NCI-H524 treated with DMSO at 0.1 percent for 48 hours (cell line): Measurements from ENCODE around the gene CST3.
"Not testable (repeated sequence)": the region's sequence is repeated elsewhere in the genome, so short reads cannot be mapped to it uniquely, and the experiment has no call there.

Source experiments
- DNase-seq: peaks from one replicate; lab custom pipeline; 2025; lab: John Stamatoyannopoulos, UW

CST3 gene

DNA sequence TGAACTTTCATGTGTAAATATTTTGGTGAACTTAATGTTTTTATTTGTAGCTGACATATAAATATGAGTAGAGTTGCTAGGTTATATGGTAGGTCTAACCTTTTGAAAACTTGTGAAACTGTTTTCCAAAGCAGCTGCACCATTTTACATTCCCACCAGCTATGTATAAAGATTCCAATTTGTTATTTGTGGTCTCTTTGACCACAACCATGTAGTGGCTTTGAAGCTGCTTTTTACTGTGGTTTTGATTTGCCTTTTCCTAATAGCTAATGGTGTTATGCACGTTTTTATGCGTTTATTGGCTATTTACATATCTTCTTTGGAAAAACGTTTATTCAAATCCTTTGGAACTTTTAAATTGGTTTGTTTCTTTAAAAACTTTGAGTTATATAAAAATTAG lies 10.3 kb downstream of the CST3 start:
- DNase-seq, result no peak

GRCh38 chr20:23626040-23626620 lies 11.6 kb downstream of the CST3 start:
- no peak for DNase-seq

DNA sequence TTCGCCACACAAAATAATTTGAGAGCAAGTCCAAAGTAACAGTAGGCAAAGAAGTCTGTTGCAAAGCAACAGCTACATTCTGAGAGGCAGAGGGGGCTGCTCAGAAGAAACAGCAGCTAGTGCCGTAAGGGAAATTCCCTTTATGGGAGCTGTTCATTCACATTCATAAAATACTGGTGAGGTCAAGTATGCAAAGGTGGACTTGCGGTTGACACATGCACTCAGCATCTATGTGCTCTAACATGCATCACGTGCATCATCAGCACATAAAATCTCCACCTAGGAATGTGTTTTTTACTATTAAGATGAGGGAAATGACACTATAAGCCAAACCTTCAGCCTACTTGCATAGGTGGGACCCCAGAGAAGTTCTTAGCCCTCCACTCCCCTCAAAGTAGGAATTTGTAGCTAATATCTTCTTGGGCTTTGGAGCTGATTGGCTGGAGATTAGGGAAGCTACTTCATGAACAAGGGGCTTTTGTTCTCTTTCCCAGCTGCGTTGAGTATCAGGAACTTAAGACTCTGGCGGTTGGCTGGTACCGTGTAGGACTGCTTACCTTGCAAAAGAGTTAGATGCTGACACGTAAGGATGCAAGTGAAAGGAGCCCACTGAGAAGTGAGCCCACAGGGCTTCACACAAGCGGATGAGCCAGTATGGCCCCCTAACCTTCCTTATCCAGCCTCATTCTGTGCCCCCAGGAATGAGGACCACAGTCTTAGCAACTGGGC lies 12.4 kb downstream of the CST3 start:
- no peak for DNase-seq

- DNase-seq, result no peak
These were observed 13.4 kb downstream of the CST3 start for GRCh38 chr20:23624324-23624691.

DNA sequence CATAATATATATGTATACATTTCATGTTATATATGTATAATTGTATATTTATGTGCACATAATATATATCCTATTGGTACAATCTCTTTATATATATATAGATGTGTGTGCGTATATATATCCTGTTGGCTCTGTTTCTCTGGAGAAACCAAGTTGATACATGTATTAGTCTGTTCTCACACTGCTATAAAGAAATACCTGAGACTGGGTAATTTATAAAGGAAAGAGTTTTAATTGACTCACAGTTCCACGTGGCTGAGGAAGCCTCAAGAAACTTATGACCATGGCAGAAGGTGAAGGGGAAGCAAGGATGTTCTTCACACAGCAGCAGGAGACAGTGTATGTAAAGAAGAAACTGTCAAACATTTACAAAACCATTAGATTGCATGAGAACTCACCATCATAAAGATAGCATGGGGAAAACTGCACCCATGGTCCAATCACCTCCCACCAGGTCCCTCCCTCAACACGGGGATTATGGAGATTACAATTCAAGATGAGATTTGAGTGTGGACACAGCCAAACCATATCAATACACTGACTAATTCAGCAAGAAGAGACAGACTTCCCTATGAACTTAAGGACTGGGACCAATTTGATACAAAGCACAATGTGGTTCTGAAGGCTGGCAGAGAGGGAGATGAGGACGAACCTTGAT lies 14.0 kb downstream of the CST3 start:
- DNase-seq, result no peak

DNA sequence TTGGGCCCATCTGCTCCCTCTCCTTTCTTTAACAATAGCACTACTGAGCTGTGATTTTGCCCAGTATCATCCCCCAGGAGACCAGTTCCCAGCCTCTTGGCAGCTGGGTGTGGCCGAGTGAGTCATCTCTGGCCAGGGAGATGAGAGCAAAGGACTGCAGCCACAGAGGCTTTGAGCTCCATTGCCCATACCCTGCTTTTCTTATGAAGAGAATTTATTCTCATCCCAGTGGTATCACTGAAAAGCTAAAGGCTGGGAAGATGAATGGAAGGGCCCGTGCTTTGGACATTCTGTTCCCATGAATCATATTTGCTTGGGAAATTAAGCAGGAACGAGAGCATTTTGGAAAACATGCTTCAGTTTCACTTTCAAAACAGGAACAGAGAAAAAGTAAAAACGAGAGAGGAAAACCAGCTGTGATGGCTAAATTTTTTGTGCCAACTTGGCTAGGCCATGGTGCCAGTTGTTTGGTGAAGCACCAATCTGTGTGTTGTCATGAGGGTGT lies 14.9 kb downstream of the CST3 start:
- no peak for DNase-seq

- DNase-seq, result not testable (repeated sequence)
These were observed 15.4 kb downstream of the CST3 start for GRCh38 chr20:23622401-23622800.

DNA sequence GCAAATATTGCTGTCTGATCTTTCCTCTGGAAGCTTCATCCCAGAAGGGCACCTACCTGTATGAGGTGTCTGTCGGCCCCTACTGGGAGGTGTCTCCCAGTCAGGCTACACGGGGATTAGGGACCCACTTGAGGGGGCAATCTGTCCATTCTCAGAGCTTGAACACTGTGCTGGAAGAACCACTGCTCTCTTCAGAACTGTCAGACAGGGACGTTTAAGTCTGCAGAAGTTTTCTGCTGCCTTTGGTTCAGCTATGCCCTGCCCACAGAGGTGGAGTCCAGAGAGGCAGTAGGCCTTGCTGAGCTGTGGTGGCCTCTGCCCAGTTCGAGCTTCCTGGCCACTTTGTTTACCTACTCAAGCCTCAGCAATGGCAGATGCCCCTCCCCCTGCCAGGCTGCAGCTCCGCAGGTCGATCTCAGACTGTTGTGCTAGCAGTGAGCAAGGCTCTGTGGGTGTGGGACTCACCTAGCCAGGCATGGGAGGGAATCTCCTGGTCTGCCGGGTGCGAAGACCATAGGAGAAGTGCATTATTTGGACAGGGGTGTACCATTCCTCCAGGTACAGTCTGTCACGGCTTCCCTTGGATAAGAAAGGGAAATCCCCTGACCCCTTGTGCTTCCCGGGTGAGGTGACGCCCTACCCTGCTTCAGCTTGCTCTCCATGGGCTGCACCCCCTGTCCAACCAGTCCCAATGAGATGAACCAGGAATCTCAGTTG lies 16.9 kb downstream of the CST3 start:
- DNase-seq, result not testable (repeated sequence)

DNA sequence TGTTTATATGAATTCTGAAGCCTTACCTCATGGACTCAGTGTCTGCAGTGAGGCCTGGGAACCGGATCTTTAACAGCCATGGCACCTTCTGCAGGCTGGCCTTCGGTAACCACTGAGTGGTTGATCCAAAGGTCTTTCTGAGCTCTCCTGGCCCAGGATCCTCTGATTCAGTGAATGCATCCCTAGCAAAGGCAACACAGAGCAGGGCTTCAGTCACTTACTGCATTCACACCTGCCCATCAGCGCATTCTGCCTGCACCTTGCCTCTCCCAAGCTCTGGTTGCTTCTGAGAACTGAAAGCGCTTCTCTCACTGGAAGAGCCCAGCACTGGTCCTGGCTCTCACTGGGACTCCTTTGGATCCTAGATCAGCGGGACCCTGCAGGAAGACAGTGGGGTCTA lies 23.6 kb downstream of the CST3 start:
- DNase-seq, result no peak

- no peak for DNase-seq
These were observed 24.1 kb downstream of the CST3 start for GRCh38 chr20:23613676-23614075.

GRCh38 chr20:23612396-23612795 lies 25.4 kb downstream of the CST3 start:
- no peak for DNase-seq

DNA sequence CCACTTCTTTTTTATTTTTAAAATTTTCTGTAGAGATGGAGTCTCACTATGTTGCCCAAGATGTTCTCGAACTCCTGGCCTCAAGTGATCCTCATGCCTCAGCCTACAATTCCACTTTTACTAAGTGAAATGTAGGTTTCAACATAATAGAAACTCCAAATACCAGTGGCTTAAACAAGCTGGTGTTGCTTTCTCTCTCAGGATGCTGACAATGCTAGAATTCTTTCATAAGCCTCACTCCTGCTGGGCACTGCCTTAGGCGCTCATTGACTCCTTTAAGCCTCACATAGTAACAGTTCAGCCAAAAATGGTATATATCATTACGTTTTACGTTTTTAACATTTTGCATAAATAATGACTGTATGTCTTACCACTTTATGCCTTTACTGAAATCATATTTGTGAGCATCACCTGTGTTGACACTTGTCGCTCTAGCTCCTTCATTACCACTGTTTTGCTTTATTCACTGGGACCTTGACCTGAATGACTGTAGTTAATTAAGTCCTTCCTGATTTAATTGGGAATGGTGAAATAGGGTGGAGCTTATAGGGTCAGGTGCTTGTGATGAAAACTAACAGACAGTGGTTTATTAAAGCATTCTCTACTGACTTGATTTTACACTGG lies 28.2 kb downstream of the CST3 start:
- no peak for DNase-seq

DNA sequence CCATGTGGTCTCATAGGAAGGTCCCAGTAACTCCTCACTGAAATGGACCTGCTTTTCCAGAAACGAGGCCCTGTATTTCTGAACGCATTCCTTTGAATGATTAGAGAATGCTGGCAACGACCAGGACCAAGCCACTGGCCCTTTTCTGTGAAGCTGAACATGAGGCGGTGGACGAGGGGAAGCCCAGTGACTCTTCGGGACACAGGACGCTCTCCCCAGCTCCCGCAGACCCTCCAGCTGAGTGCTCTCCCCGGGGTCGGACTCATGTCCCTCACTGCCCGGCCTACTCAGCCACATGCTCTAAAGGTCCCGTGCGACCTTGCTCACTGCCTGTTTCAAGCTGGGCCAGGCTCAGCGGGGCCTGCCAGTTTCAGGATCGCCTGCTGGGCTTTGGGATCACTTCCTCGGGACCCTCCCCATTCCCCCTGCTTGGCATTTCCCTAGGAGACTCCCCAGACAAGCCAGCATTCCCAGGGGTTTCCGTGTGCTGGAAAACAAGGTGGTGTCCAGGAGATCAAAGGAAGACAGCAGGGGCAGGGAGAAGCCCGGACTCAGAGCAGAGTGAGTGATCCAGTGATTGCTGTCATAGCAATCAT lies 29.4 kb downstream of the CST3 start:
- no peak for DNase-seq

DNA sequence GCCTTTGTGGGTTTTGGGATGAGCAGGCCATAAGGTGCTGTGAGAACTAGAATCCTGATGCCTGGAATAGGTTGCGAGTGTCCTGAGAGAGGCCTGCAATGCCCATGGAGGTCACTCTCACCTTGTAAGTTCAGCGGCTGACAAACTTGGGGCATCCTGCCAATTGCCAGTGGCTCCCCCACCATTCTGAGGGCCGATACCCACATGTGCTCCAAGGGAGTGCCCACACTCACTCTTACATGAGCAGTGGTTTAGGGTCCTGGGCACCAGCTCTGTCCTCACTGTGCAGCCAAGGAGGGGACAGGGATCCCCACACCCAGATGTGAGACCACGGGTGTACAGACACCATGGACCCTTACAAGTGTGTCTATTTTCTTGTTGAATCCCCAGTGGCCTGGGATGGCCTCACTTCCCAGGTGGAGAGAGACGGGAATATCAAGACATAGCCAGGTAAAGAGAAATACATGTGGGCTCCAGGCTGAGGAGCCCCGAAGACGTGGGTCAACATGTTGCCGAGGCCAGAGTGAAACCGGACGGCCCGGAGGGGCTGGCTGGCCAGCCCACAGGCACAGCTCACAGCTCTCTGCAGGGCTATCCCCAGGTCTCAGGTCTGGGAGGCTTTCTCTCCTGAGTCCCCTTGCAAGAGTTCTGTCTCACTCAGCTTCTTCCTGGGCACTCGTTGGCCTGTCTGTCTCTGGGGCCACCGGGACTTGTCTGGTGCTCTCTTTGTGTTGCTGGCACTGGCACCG lies 30.1 kb downstream of the CST3 start:
- no peak for DNase-seq

- DNase-seq, result no peak
These were observed 31.1 kb downstream of the CST3 start for GRCh38 chr20:23606652-23607049.

DNA sequence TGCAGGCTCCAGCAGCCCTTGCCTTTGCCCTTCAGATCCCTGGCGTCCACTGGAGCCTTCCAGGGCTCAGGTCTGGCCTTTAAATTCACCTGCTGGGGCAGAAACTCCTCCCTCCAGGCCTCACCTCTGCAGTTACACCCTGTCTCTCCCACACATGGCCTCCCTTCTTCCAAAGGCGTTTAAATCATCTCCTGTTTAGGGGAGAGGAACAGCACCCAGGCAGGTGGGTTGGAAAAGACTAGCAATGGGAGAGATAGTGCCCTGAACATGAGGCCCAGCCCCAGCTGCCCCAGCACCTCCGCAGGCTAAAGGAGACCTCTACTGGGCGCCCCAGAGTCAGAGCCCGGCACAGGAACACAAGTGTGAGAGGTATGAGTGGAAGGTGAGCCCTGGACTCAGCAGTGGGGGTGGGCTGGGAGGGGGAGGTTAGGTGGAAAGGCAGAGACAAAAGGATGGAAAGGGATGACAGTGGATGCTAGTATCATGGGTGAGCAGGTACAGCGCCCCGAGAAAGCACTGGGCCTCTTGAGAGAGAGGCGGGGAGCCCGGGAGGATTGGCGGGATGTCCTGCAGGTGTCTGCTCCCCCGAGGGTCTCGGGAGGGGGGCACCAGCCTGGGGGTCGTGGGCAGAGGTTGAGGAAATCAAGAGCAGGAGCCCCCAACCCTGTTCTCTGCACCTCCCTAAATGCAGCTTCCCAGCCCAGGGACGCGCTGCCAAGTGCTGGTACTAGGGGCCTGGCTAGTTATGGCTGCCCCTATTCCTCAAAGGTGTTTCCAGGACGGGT lies 31.7 kb downstream of the CST3 start, which contains the start of gene CST9:
TSS of gene CST9 (minus strand) at position 51 of the 785 bp plus-strand sequence. CDS start 53 bp downstream, outside the sequence.
- no peak for DNase-seq

GRCh38 chr20:23604306-23604705 lies 33.4 kb downstream of the CST3 start:
- DNase-seq, result no peak

DNA sequence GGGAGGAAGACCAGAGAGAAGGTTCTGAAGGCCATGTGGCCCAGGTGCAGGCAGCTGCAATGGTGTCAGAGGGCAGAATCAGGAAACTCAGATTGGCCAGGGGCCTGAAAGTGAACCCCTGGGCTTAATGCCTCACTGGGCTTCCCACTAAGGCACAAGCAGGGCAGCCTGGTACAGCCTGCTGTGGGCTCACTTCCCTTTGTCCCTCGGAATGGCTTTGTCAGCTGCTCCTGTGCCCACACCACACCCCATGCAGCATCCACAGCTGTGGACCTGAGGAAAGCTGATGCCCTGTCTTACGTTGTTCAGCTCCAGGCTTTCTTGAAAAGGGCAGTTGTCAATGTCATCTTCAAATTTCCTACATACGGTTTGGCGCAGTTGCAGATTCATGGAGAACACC lies 34.4 kb downstream of the CST3 start:
- no peak for DNase-seq

- DNase-seq, result no peak
These were observed 35.1 kb downstream of the CST3 start for GRCh38 chr20:23602699-23603098.

- no peak for DNase-seq
These were observed 35.5 kb downstream of the CST3 start for GRCh38 chr20:23602241-23602640.
